ENCODE measurements around the gene MDGA2. TPM values are rescaled to one million over a fixed set of nuclear protein-coding genes. Genes with fewer than 3 reads are reported as not detected.

The MDGA2 gene
- total and polyA plus RNA-seq, 2 of the 8 experiments (the other 6 are each of a cell fraction or from before 2014, with no cell fraction given) = 0.11 to 0.69 TPM

DNA sequence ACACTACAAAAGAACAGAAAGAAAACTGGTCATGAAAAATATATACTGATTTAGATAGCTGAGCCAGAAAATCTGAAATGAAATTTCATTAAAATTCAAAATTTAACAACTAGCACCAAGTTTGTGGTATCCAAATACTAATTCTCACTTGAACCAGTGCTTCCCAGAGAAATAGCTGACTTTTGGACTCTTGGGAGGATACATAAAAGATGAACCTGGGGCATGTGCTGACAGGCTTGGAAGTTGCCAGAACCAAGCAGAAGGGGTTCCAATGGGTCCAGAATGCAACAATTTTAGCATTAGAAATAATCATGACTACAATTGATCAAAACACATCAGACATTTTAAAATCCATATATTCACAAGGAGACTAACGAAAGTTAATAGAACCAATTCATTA lies 175.0 kb downstream of the MDGA2 start:
- no peaks in the 10 kb centered on the region for H4K20me1 ChIP-seq (replicated peaks in 1 of 2; ENCODE audit: control insufficient read depth in 1 of 2, insufficient read depth in 2 of 2, low read length in 2 of 2)
- H4K8ac ChIP-seq (ENCODE audit: extremely low read depth, insufficient read depth, low read length) = no peak overlapping the region
- no peak overlapping the region for H2BK15ac ChIP-seq (ENCODE audit: low read length)
- no peak overlapping the region for H3K27ac ChIP-seq (ENCODE audit: low read depth, low read length)
- DNase-seq (ENCODE audit: low read depth in 1 of 2, low spot score in 2 of 2) (no peak), FAIRE-seq (no peak)
- H3K23ac ChIP-seq (ENCODE audit: insufficient read length) = no peak overlapping the region
- TF ChIP-seq CREB1 (IDR thresholded peaks at IDR 0.05) (no peak), RNF2 (IDR thresholded peaks at IDR 0.05; ENCODE audit: borderline replicate concordance, low read depth, low read length, missing control alignments, poor library complexity, severe bottlenecking) (no peak), CHD2 (IDR thresholded peaks at IDR 0.05; ENCODE audit: low read length) (no peak), ZNF274 (IDR thresholded peaks at IDR 0.05; ENCODE audit: borderline replicate concordance, extremely low read depth, low read length) (no peak), RAD21 (IDR thresholded peaks at IDR 0.05 in 1 of 2, conservative IDR thresholded peaks at IDR 0.05 in 1 of 2; ENCODE audit: low read depth in 2 of 2, low read length in 2 of 2) (no peak), TBP (IDR thresholded peaks at IDR 0.05; ENCODE audit: low read depth, low read length) (no peak), SRF (IDR thresholded peaks at IDR 0.05; ENCODE audit: low read depth, low read length) (no peak), ATF3 (IDR thresholded peaks at IDR 0.05; ENCODE audit: insufficient read depth, low read depth, low read length) (no peak)
- ChIA-PET POLR2A (ENCODE audit: partially characterized antibody) (no interaction called here), CTCF (ENCODE audit: partially characterized antibody) (no interaction called here)
- WGBS, 2 experiments (ENCODE audit: extremely low coverage in 1 of 2, insufficient coverage in 1 of 2, insufficient read length in 1 of 2, insufficient replicate concordance in 2 of 2, low coverage in 1 of 2, low lambda C conversion rate in 2 of 2, missing lambda C conversion rate in 1 of 2) = 100% methylated on average over 1 of the region's 1 CpG; no CpG with 5 or more reads in 1 of the 2 experiments
- no peak overlapping the region for H4K91ac ChIP-seq (replicated peaks; ENCODE audit: insufficient read length, low read length)
- no peaks in the 10 kb centered on the region for H3K36me3 ChIP-seq (ENCODE audit: control insufficient read depth in 2 of 4, insufficient read depth in 4 of 4, low read length in 3 of 4)
- H3K4ac ChIP-seq (replicated peaks; ENCODE audit: insufficient read length, low read depth, low read length) = no peak overlapping the region
- no peak overlapping the region for H2BK20ac ChIP-seq (ENCODE audit: low read length)
- H3K79me1 ChIP-seq (ENCODE audit: low read depth, low read length) = no peaks in the 10 kb centered on the region
- H3K18ac ChIP-seq (ENCODE audit: extremely low read depth, low read length) = no peak overlapping the region
- H3K27me3 ChIP-seq (replicated peaks in 1 of 4; ENCODE audit: control insufficient read depth in 3 of 4, extremely low read depth in 1 of 4, insufficient read depth in 3 of 4, low read length in 3 of 4) = no peaks in the 10 kb centered on the region
- no peak overlapping the region for H4K5ac ChIP-seq (ENCODE audit: insufficient read length, low read depth, low read length)
- no peak overlapping the region for H2BK12ac ChIP-seq (ENCODE audit: low read depth, low read length)
- no peaks in the 10 kb centered on the region for H3K23me2 ChIP-seq (ENCODE audit: low read depth, low read length)
- H2AK5ac ChIP-seq (ENCODE audit: low read depth, low read length) = no peak overlapping the region
- H3K79me2 ChIP-seq (ENCODE audit: control insufficient read depth in 1 of 2, insufficient read depth in 2 of 2, low read length in 2 of 2) = no peaks in the 10 kb centered on the region
- no peak overlapping the region for H2BK5ac ChIP-seq (ENCODE audit: low read depth, low read length)
- H3K9me3 ChIP-seq (ENCODE audit: insufficient read depth in 2 of 2, low read depth in 1 of 2, low read length in 1 of 2) = 0 out of 4 replicates have a peak, but pooled peaks cover 3 to 6% of the 10 kb centered on the region in 2 experiments
- H3K4me3 ChIP-seq (ENCODE audit: extremely low read depth in 1 of 4, insufficient read depth in 2 of 4, low read depth in 3 of 4, low read length in 4 of 4) = no peak overlapping the region
- H2AFZ ChIP-seq (ENCODE audit: low read length) = no peak overlapping the region
- H3K4me1 ChIP-seq (replicated peaks in 1 of 4; ENCODE audit: control insufficient read depth in 3 of 4, insufficient read depth in 4 of 4, low read length in 3 of 4) = no peaks in the 10 kb centered on the region
- H3K4me2 ChIP-seq (ENCODE audit: insufficient read depth in 1 of 2, low read depth in 2 of 2, low read length in 2 of 2) = no peak overlapping the region
- no peak overlapping the region for H3K56ac ChIP-seq (replicated peaks; ENCODE audit: insufficient read length, low read depth, low read length)
- no peak overlapping the region for H3K14ac ChIP-seq (ENCODE audit: insufficient read length)
- no peak overlapping the region for H3K9ac ChIP-seq (replicated peaks in 1 of 4; ENCODE audit: extremely low read depth in 1 of 4, low read depth in 3 of 4, low read length in 3 of 4)
- H2BK120ac ChIP-seq (replicated peaks; ENCODE audit: low read depth, low read length) = no peak overlapping the region

All from H1 (cell line).